ENCODE measurements around the gene PITX1.

Gene PITX1

DNA sequence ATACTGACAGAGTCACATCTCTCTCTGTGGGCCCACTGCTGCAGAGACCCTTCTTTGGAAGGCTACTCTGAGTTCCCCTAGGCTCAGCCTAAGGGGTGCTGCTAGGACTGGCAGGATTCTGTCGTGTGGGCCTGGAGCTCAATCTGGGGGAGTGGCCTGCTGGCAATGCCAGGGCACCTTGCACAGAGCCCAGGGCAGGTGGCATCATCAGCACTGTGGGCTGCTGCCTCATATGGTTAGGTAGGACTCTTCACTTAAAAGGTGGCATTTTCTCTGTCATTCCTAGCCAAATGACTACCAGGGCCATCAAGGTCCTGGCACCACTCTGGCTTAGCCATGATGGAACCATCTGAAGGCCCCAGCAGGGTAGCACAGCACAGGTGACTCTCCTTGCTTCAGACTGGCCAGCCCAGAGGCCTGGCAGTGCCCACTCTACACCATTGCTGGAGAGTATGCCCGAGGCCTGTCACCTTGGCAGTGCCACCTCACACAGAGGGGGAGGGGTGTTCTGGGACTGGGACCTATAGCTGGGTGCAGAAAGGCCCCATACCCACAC, 21.9 kb downstream of the PITX1 start:
- H3K9me3 ChIP-seq (ENCODE audit: insufficient read depth, low read depth, low read length), result no peaks in the 10 kb centered on the region

GRCh38 chr5:135011355-135012032, 22.5 kb downstream of the PITX1 start:
- Histone ChIP-seq H3K14ac (ENCODE audit: low read length) (no peak overlapping the region), H3K4me1 (ENCODE audit: control insufficient read depth in 1 of 2, insufficient read depth in 2 of 2, low read length in 2 of 2) (no peaks in the 10 kb centered on the region), H3K27ac (ENCODE audit: low read depth, low read length) (no peak overlapping the region)

More for the DNA sequence above, 21.9 kb downstream of the PITX1 start:
- Histone ChIP-seq H3K27me3 (ENCODE audit: insufficient read depth, low read length) (no peaks in the 10 kb centered on the region), H2AK5ac (ENCODE audit: low read length) (no peak overlapping the region), H2BK5ac (ENCODE audit: low read depth, low read length, poor library complexity) (no peak overlapping the region), H3K4me3 (ENCODE audit: low read depth, low read length) (no peak overlapping the region), H3K27ac (ENCODE audit: low read depth, low read length) (no peak overlapping the region), H3K9ac (ENCODE audit: low read length) (no peak overlapping the region), H4K91ac (ENCODE audit: low read depth, low read length) (no peak overlapping the region), H3K4me2 (ENCODE audit: low read length) (no peak overlapping the region), H3K4ac (ENCODE audit: low read depth, low read length) (no peak overlapping the region), H3K79me2 (ENCODE audit: control insufficient read depth, insufficient read depth, low read length, poor library complexity) (no peaks in the 10 kb centered on the region), H2AFZ (ENCODE audit: insufficient read depth, low read length, poor library complexity) (no peak overlapping the region), H3K4me1 (ENCODE audit: control insufficient read depth in 1 of 2, insufficient read depth in 2 of 2, low read length in 2 of 2) (no peaks in the 10 kb centered on the region), H3K79me1 (ENCODE audit: low read length) (no peaks in the 10 kb centered on the region), H3K23ac (ENCODE audit: low read length) (no peak overlapping the region), H3K18ac (ENCODE audit: low read length) (no peak overlapping the region), H3K14ac (ENCODE audit: low read length) (no peak overlapping the region), H4K8ac (ENCODE audit: low read depth, low read length) (no peak overlapping the region), H3K36me3 (ENCODE audit: control insufficient read depth in 1 of 2, insufficient read depth in 2 of 2, low read length in 2 of 2) (no peaks in the 10 kb centered on the region), H2BK120ac (ENCODE audit: insufficient read depth, low read length, poor library complexity) (no peak overlapping the region), H2BK12ac (ENCODE audit: low read length) (no peak overlapping the region), H4K12ac (ENCODE audit: low read depth, low read length) (no peak overlapping the region)
- no peak for DNase-seq
- WGBS (ENCODE audit: extremely low coverage, insufficient coverage, insufficient read length), result no CpG with 5 or more reads among the region's 2 CpGs

GRCh38 chr5:135010502-135011354, 23.3 kb downstream of the PITX1 start:
- no CpG with 5 or more reads among the region's 3 CpGs for WGBS (ENCODE audit: extremely low coverage, insufficient coverage, insufficient read length)
- Histone ChIP-seq H3K18ac (ENCODE audit: low read length) (no peak overlapping the region), H3K27ac (ENCODE audit: low read depth, low read length) (no peak overlapping the region), H2AK5ac (ENCODE audit: low read length) (no peak overlapping the region), H3K23ac (ENCODE audit: low read length) (no peak overlapping the region), H3K4me1 (ENCODE audit: control insufficient read depth in 1 of 2, insufficient read depth in 2 of 2, low read length in 2 of 2) (no peaks in the 10 kb centered on the region), H4K91ac (ENCODE audit: low read depth, low read length) (no peak overlapping the region), H3K4me3 (ENCODE audit: low read depth, low read length) (no peak overlapping the region), H2BK12ac (ENCODE audit: low read length) (no peak overlapping the region), H4K8ac (ENCODE audit: low read depth, low read length) (no peak overlapping the region), H4K12ac (ENCODE audit: low read depth, low read length) (no peak overlapping the region), H2BK120ac (ENCODE audit: insufficient read depth, low read length, poor library complexity) (no peak overlapping the region), H3K4ac (ENCODE audit: low read depth, low read length) (no peak overlapping the region), H3K27me3 (ENCODE audit: insufficient read depth, low read length) (no peaks in the 10 kb centered on the region), H3K79me2 (ENCODE audit: control insufficient read depth, insufficient read depth, low read length, poor library complexity) (no peaks in the 10 kb centered on the region), H3K79me1 (ENCODE audit: low read length) (no peaks in the 10 kb centered on the region), H3K4me2 (ENCODE audit: low read length) (no peak overlapping the region), H3K14ac (ENCODE audit: low read length) (no peak overlapping the region), H3K9ac (ENCODE audit: low read length) (no peak overlapping the region), H3K36me3 (ENCODE audit: control insufficient read depth in 1 of 2, insufficient read depth in 2 of 2, low read length in 2 of 2) (no peaks in the 10 kb centered on the region), H2AFZ (ENCODE audit: insufficient read depth, low read length, poor library complexity) (no peak overlapping the region), H3K9me3 (ENCODE audit: insufficient read depth, low read depth, low read length) (no peaks in the 10 kb centered on the region), H2BK5ac (ENCODE audit: low read depth, low read length, poor library complexity) (no peak overlapping the region)
- no peak for DNase-seq

More at GRCh38 chr5:135011355-135012032, 22.5 kb downstream of the PITX1 start:
- Histone ChIP-seq H2AK5ac (ENCODE audit: low read length) (no peak overlapping the region), H3K18ac (ENCODE audit: low read length) (no peak overlapping the region), H3K23ac (ENCODE audit: low read length) (no peak overlapping the region), H3K36me3 (ENCODE audit: control insufficient read depth in 1 of 2, insufficient read depth in 2 of 2, low read length in 2 of 2) (no peaks in the 10 kb centered on the region), H3K4ac (ENCODE audit: low read depth, low read length) (no peak overlapping the region), H3K27me3 (ENCODE audit: insufficient read depth, low read length) (no peaks in the 10 kb centered on the region), H2BK12ac (ENCODE audit: low read length) (no peak overlapping the region), H4K8ac (ENCODE audit: low read depth, low read length) (no peak overlapping the region), H3K9me3 (ENCODE audit: insufficient read depth, low read depth, low read length) (no peaks in the 10 kb centered on the region), H3K4me2 (ENCODE audit: low read length) (no peak overlapping the region), H2AFZ (ENCODE audit: insufficient read depth, low read length, poor library complexity) (no peak overlapping the region), H3K79me1 (ENCODE audit: low read length) (no peaks in the 10 kb centered on the region), H4K12ac (ENCODE audit: low read depth, low read length) (no peak overlapping the region), H3K4me3 (ENCODE audit: low read depth, low read length) (no peak overlapping the region), H4K91ac (ENCODE audit: low read depth, low read length) (no peak overlapping the region), H3K79me2 (ENCODE audit: control insufficient read depth, insufficient read depth, low read length, poor library complexity) (no peaks in the 10 kb centered on the region), H2BK120ac (ENCODE audit: insufficient read depth, low read length, poor library complexity) (no peak overlapping the region), H2BK5ac (ENCODE audit: low read depth, low read length, poor library complexity) (no peak overlapping the region), H3K9ac (ENCODE audit: low read length) (no peak overlapping the region)
- no peak for DNase-seq
- no CpG with 5 or more reads among the region's 4 CpGs for WGBS (ENCODE audit: extremely low coverage, insufficient coverage, insufficient read length)

- Histone ChIP-seq H2BK12ac (ENCODE audit: low read length) (no peak overlapping the region), H3K4me3 (ENCODE audit: low read depth, low read length) (no peak overlapping the region), H3K4ac (ENCODE audit: low read depth, low read length) (no peak overlapping the region), H3K36me3 (ENCODE audit: control insufficient read depth in 1 of 2, insufficient read depth in 2 of 2, low read length in 2 of 2) (no peaks in the 10 kb centered on the region), H4K8ac (ENCODE audit: low read depth, low read length) (no peak overlapping the region), H2BK5ac (ENCODE audit: low read depth, low read length, poor library complexity) (no peak overlapping the region), H3K18ac (ENCODE audit: low read length) (no peak overlapping the region), H2AFZ (ENCODE audit: insufficient read depth, low read length, poor library complexity) (no peak overlapping the region), H3K79me2 (ENCODE audit: control insufficient read depth, insufficient read depth, low read length, poor library complexity) (no peaks in the 10 kb centered on the region), H2BK120ac (ENCODE audit: insufficient read depth, low read length, poor library complexity) (no peak overlapping the region), H3K4me1 (ENCODE audit: control insufficient read depth in 1 of 2, insufficient read depth in 2 of 2, low read length in 2 of 2) (no peaks in the 10 kb centered on the region), H3K23ac (ENCODE audit: low read length) (no peak overlapping the region), H3K9me3 (ENCODE audit: insufficient read depth, low read depth, low read length) (no peaks in the 10 kb centered on the region), H3K27me3 (ENCODE audit: insufficient read depth, low read length) (no peaks in the 10 kb centered on the region), H3K79me1 (ENCODE audit: low read length) (no peaks in the 10 kb centered on the region), H4K12ac (ENCODE audit: low read depth, low read length) (no peak overlapping the region), H3K4me2 (ENCODE audit: low read length) (no peak overlapping the region), H3K14ac (ENCODE audit: low read length) (no peak overlapping the region), H2AK5ac (ENCODE audit: low read length) (no peak overlapping the region), H4K91ac (ENCODE audit: low read depth, low read length) (no peak overlapping the region), H3K27ac (ENCODE audit: low read depth, low read length) (no peak overlapping the region), H3K9ac (ENCODE audit: low read length) (no peak overlapping the region)
- no CpG with 5 or more reads among the region's 11 CpGs for WGBS (ENCODE audit: extremely low coverage, insufficient coverage, insufficient read length)
- no peak for DNase-seq
These were observed 24.1 kb downstream of the PITX1 start for GRCh38 chr5:135009736-135010501.

Measured in trophoblast cell (in vitro differentiated cells and primary cell).